ENCODE data around the gene ADAMTS9. TPM values are rescaled to one million over a fixed set of nuclear protein-coding genes. Genes with fewer than 3 reads are reported as not detected.

Gene ADAMTS9
- total and polyA plus RNA-seq, 2 donors (not counting 3 experiments of a cell fraction or from before 2014, with no cell fraction given) = 6.5 to 23.9 TPM

DNA sequence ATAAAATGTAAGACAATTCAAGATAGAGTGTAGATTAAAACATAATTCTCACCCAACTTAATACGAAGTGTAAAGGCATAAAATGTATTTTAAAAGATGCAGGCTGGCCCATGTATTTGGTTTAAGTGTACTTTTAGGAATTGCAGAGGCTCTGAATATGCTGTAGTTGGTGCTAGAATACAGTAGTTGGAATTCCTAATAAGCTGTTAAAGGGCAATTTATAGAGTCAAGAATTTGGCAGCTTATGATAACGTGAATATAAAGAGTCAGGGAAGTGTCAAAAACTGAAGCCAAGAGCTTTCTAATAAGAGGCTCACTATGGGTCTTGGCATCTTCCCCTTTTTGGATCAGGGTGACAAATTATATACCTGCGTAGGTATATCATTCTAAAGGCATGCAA lies 36.5 kb downstream of the ADAMTS9 start:
- Histone ChIP-seq H3K36me3 (ENCODE audit: control insufficient read depth in 2 of 2, extremely low read depth in 1 of 2, insufficient read depth in 2 of 2, low read length in 2 of 2) (peaks cover 0 to 2% of the 10 kb centered on the region in 2 experiments), H2AFZ (ENCODE audit: low read depth, low read length) (no peak overlapping the region), H4K20me1 (replicated peaks; ENCODE audit: control insufficient read depth, extremely low read depth, insufficient read depth, low read length) (no peaks in the 10 kb centered on the region), H3K79me2 (ENCODE audit: control insufficient read depth, insufficient read depth, low read length) (no peaks in the 10 kb centered on the region), H3K4me1 (ENCODE audit: control insufficient read depth, extremely low read depth, insufficient read depth, low read length) (peaks cover 22% of the 10 kb centered on the region), H3K27me3 (ENCODE audit: control insufficient read depth in 2 of 2, insufficient read depth in 2 of 2, low read length in 2 of 2) (no peaks in the 10 kb centered on the region), H3K9ac (replicated peaks; ENCODE audit: extremely low read depth, insufficient read depth, low read length) (no peak overlapping the region), H3K4me2 (ENCODE audit: insufficient read depth, low read length) (no peak overlapping the region), H3K9me1 (replicated peaks; ENCODE audit: control insufficient read depth, extremely low read depth, insufficient read depth, low read length) (no peaks in the 10 kb centered on the region), H3K27ac (ENCODE audit: insufficient read depth, low read depth, low read length) (peak overlapping the region; percentile 68), H3K4me3 (replicated peaks in 1 of 3; ENCODE audit: insufficient read depth in 1 of 3, low read depth in 1 of 3, low read length in 3 of 3) (no peak overlapping the region), H3K9me3 (replicated peaks; ENCODE audit: control insufficient read depth, insufficient read depth, low read length) (no peaks in the 10 kb centered on the region)
- dilution Hi-C loops (cut with MboI; ENCODE audit: extremely low pct_ligation_motif_present, low sequenced_read_pairs) (no loop called here), intact Hi-C loops (cut with micrococcal nuclease) (no loop called here)
- ChIA-PET CTCF (interaction anchor here (0.6 to 2.8 kb wide), 16 partner anchors 10 to 597 kb away, joined by 3 to 18 read pairs (median 4); no protein-coding TSS in a partner anchor), POLR2A (interaction anchor here (0.5 kb wide), 1 partner anchor 1298 kb away, joined by 3 read pairs; no protein-coding TSS in a partner anchor)
- BruUV-seq (replicated peaks) = no TSS peak
- DNase-seq (ENCODE audit: low read depth, low spot score) (peak; percentile 30), FAIRE-seq (no peak)
- no peak for TF ChIP-seq MAX (IDR thresholded peaks at IDR 0.05; ENCODE audit: insufficient read depth, insufficient read length)
- TF ChIP-seq, protein P1, sequence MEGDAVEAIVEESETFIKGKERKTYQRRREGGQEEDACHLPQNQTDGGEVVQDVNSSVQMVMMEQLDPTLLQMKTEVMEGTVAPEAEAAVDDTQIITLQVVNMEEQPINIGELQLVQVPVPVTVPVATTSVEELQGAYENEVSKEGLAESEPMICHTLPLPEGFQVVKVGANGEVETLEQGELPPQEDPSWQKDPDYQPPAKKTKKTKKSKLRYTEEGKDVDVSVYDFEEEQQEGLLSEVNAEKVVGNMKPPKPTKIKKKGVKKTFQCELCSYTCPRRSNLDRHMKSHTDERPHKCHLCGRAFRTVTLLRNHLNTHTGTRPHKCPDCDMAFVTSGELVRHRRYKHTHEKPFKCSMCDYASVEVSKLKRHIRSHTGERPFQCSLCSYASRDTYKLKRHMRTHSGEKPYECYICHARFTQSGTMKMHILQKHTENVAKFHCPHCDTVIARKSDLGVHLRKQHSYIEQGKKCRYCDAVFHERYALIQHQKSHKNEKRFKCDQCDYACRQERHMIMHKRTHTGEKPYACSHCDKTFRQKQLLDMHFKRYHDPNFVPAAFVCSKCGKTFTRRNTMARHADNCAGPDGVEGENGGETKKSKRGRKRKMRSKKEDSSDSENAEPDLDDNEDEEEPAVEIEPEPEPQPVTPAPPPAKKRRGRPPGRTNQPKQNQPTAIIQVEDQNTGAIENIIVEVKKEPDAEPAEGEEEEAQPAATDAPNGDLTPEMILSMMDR (IDR thresholded peaks at IDR 0.05; ENCODE audit: extremely low read depth in 1 of 2, insufficient read depth in 1 of 2, low read depth in 1 of 2, low read length in 2 of 2) = peak in 1 of 2 donors; percentile 13

DNA sequence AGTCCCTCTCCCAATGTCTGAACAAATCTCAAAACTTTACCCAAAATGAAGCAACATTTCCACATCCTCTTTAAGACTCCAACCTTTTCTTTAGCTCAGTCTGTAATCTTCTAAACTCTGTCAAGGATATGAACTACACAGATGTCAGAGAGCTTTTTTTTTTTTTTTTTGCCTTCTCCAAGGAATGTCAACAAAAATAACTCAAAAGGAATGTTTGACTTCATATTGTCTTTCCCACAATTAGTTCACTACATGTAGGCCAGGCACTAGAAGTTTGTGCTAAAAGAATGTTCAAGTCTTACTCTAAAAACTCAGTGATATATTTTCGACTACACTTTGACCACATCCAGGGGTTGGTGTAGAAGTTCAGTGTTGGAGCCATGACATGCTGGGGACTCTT lies 37.1 kb downstream of the ADAMTS9 start:
- DNase-seq (ENCODE audit: low read depth, low spot score) (no peak), FAIRE-seq (no peak)
- H4K20me1 ChIP-seq (replicated peaks; ENCODE audit: control insufficient read depth, extremely low read depth, insufficient read depth, low read length) = no peaks in the 10 kb centered on the region
- H3K79me2 ChIP-seq (ENCODE audit: control insufficient read depth, insufficient read depth, low read length) = no peaks in the 10 kb centered on the region
- H3K9me3 ChIP-seq (replicated peaks; ENCODE audit: control insufficient read depth, insufficient read depth, low read length) = no peaks in the 10 kb centered on the region
- no peak overlapping the region for H3K4me3 ChIP-seq (replicated peaks in 1 of 3; ENCODE audit: insufficient read depth in 1 of 3, low read depth in 1 of 3, low read length in 3 of 3)
- H3K36me3 ChIP-seq (ENCODE audit: control insufficient read depth in 2 of 2, extremely low read depth in 1 of 2, insufficient read depth in 2 of 2, low read length in 2 of 2) = peaks cover 0 to 2% of the 10 kb centered on the region in 2 experiments
- H3K27me3 ChIP-seq (ENCODE audit: control insufficient read depth in 2 of 2, insufficient read depth in 2 of 2, low read length in 2 of 2) = no peaks in the 10 kb centered on the region
- H2AFZ ChIP-seq (ENCODE audit: low read depth, low read length) = peak overlapping the region; percentile 29
- no peaks in the 10 kb centered on the region for H3K9me1 ChIP-seq (replicated peaks; ENCODE audit: control insufficient read depth, extremely low read depth, insufficient read depth, low read length)
- CTCF ChIA-PET = interaction anchor here (0.6 to 2.8 kb wide), 21 partner anchors 11 to 1821 kb away, joined by 3 to 18 read pairs (median 4); no protein-coding TSS in a partner anchor
- POLR2A ChIA-PET = interaction anchor here (0.6 to 0.7 kb wide), 3 partner anchors 39 to 517 kb away, joined by 3 to 4 read pairs (median 4); no protein-coding TSS in a partner anchor
- TSS peak; percentile 52 for BruUV-seq (replicated peaks)
- dilution Hi-C loops (cut with MboI; ENCODE audit: extremely low pct_ligation_motif_present, low sequenced_read_pairs) (no loop called here), intact Hi-C loops (cut with micrococcal nuclease) (loop anchor here (1.0 kb wide), 3 partner anchors 16 to 36 kb away; no protein-coding TSS in a partner anchor)
- TF ChIP-seq POLR2AphosphoS5 (IDR thresholded peaks at IDR 0.05; ENCODE audit: insufficient read depth, low read depth, low read length) (no peak), FOS (IDR thresholded peaks at IDR 0.05; ENCODE audit: borderline replicate concordance, insufficient read depth, low read length) (no peak), POLR2A (IDR thresholded peaks at IDR 0.05; ENCODE audit: low read depth, low read length) (no peak), MAX (IDR thresholded peaks at IDR 0.05; ENCODE audit: insufficient read depth, insufficient read length) (no peak), EZH2 (IDR thresholded peaks at IDR 0.05; ENCODE audit: borderline replicate concordance, low read depth, low read length, severe bottlenecking) (no peak), GATA2 (IDR thresholded peaks at IDR 0.05; ENCODE audit: insufficient read depth, insufficient read length, low read depth, low read length) (no peak), JUN (IDR thresholded peaks at IDR 0.05; ENCODE audit: borderline replicate concordance, insufficient read depth, insufficient read length, low read depth) (no peak), MYC (IDR thresholded peaks at IDR 0.05; ENCODE audit: low read depth, low read length) (no peak)
- TF ChIP-seq, protein P1 (IDR thresholded peaks at IDR 0.05; ENCODE audit: extremely low read depth in 1 of 2, insufficient read depth in 1 of 2, low read depth in 1 of 2, low read length in 2 of 2) = no peak
- H3K9ac ChIP-seq (replicated peaks; ENCODE audit: extremely low read depth, insufficient read depth, low read length) = peak overlapping the region; percentile 4
- peaks cover 22% of the 10 kb centered on the region for H3K4me1 ChIP-seq (ENCODE audit: control insufficient read depth, extremely low read depth, insufficient read depth, low read length)
- peak overlapping the region; percentile 68 for H3K27ac ChIP-seq (ENCODE audit: insufficient read depth, low read depth, low read length)
- peak overlapping the region; percentile 32 for H3K4me2 ChIP-seq (ENCODE audit: insufficient read depth, low read length)
